Measurements from ENCODE around the gene FAM78A.

The FAM78A gene

DNA sequence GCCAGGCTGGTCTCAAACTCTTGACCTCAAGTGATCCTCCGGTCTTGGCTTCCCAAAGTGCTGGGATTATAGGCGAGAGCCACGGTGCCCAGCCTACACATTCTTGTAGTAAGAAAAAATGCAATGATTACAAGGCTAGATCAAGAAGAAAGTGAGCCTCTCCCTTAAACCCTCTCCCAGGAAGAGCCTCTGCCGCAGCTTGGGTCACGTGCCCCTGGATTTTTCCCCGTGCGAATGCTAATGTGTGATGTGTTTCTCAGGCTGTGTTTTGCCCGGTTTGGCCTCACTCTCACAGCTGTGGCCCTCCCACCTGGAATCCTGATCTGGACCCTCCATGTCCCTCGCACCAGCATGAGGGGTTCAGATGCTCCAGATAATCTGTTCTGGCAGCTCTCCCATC lies 20.1 kb upstream of the FAM78A start:
- DNase-seq (ENCODE audit: insufficient read length, low spot score): no peak
- no peak for FAIRE-seq
- TF ChIP-seq POLR2A (IDR thresholded peaks at IDR 0.05; ENCODE audit: low read depth, low read length): no peak

DNA sequence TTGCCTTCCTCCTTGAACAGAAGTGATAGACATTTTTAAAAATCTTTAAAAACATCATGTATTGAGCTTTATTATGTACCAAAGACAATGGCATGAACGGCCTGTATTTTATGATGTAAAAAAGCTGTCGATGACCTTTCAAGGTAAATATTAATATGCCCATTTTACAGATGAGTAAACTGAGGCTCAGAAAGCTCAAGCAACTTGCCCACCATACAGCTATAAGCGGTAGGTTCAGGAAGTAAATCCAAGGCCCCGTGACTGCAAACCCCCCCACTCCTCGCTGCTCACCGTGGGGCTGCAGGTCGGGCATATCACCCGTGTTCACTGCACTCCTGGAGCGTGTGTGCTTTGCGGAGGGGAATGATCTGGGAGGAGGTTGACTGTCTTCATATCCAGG lies 16.6 kb upstream of the FAM78A start:
- DNase-seq (ENCODE audit: insufficient read length, low spot score) (no peak), FAIRE-seq (no peak)
- TF ChIP-seq POLR2A (IDR thresholded peaks at IDR 0.05; ENCODE audit: low read depth, low read length): no peak

DNA sequence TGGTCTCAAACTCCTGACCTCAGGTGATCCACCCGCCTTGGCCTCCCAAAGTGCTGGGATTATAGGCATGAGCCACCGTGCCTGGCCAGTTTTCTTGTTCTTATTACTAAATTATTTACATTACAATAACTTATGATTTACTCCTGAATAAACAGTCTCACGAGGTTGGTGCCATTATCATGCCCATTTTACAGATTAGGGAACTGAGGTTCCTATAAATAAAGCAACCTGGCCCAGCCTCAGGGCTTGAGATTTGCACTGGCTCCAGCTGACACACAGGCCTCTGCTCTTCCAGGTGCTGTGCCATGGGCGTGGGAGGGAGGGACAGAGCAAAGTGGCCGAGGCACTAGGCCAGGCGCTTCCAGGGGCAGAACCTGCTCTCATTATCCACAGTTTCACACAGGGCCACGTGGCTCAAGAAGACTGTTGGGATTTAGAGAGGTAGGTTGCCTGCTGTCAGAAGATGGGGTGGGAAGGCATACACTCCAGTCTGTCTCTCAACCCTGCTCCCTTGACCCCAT lies 15.5 kb upstream of the FAM78A start:
- no peak for TF ChIP-seq POLR2A (IDR thresholded peaks at IDR 0.05; ENCODE audit: low read depth, low read length)
- DNase-seq (ENCODE audit: insufficient read length, low spot score) (no peak), FAIRE-seq (no peak)

DNA sequence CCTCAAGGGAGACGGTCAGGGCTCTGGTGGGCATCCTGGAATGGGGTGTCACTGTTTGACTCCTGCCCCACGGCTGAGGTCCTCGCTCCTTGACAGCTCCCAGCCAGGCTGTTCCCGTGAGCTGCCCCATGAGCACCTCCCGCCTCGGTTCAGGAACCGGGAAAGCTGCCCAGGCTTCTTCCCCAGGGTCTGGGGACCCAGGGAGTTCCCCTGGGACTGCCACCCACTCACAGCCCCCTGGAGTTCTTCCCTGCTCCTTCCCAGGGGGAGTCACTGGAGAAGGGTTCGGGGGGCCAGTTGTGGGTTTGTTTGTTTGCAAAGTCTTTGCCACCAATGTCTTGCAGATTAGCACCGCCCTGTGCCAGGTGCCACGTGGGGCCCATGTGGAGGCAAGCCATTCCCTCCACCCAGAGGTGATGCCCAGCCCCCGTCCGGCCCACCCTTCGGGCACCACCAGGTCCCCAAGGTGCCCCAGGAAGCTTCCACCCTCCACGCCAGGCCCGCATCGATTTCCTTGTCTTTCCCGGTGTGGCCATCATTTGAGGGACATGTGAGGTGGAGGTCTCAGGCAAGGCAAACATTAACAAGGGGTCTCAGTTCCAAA lies 14.6 kb upstream of the FAM78A start:
- no peak for TF ChIP-seq POLR2A (IDR thresholded peaks at IDR 0.05; ENCODE audit: low read depth, low read length)
- DNase-seq (ENCODE audit: insufficient read length, low spot score) (no peak), FAIRE-seq (no peak)

DNA sequence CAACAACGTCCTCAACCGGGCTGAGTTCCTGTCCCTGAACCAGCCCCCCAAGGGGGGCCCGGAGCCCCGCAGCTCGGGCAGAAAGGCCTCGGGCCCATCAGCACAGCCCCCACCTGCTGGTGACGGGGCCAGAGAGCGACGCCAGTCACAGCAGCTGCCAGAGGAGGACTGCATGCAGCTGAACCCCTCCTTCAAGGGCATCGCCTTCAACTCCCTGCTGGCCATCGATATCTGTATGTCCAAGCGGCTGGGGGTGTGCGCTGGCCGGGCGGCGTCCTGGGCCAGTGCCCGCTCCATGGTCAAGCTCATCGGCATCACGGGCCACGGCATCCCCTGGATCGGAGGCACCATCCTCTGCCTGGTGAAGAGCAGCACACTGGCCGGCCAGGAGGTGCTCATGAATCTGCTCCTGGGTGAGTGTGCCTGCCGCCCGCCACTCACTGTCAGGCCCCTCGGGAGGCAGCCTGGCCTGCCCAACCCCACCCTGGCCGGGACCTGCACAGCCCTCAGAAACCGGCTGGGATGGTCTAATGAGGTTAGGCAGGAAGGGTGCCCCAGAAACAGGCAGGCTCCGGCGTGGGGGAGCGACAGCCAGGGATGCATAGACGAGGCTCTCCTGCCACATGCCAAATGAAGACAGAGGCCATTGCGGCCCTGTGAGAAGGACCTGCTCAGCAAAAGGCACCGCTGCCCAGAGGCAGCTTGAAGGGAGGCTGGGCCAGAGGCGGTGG lies 13.9 kb upstream of the FAM78A start:
- TF ChIP-seq POLR2A (IDR thresholded peaks at IDR 0.05; ENCODE audit: low read depth, low read length): no peak
- no peak for DNase-seq (ENCODE audit: insufficient read length, low spot score)
- no peak for FAIRE-seq

DNA sequence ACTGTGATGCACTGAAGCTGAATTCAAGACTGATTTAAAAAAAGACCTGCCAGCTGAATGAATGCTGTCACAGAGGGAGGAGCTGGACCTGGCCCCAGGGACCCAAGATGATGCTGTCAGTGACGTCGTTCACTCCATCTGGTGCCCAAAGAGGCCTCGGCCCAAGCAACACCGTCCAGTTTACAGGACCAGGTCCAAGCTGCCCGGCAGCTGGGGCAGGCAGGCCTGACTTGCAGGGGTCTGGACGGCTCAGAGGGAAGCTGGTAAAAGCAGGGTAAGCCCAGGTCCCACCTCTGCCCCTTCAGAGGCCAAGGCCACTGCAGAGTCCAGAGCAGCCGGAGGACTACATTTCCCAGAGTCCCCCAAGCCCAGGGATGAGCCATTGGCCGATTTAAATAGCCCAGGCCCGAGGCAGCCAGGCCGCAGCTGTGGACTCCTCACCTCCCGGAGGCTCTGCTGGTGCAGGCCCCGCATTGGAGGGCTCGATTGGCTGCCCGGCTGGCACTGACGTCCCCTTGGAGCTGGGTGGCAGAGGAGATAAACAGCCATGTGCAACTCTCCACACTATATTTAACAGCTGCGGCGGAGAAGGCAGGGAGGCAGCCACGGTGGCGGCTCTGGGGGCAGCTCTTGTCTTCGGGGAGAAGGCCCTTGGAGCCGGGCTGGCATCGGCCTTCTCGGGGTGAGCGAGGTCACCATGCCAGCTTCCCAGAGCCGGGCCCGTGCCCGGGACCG lies 13.2 kb upstream of the FAM78A start, which contains the start of gene PLPP7:
TSS of gene PLPP7 (plus strand) at position 423 of the 735 bp plus-strand sequence. CDS start at position 698, 275 bp downstream.
- DNase-seq (ENCODE audit: insufficient read length, low spot score) (no peak), FAIRE-seq (no peak)
- TF ChIP-seq POLR2A (IDR thresholded peaks at IDR 0.05; ENCODE audit: low read depth, low read length): no peak

DNA sequence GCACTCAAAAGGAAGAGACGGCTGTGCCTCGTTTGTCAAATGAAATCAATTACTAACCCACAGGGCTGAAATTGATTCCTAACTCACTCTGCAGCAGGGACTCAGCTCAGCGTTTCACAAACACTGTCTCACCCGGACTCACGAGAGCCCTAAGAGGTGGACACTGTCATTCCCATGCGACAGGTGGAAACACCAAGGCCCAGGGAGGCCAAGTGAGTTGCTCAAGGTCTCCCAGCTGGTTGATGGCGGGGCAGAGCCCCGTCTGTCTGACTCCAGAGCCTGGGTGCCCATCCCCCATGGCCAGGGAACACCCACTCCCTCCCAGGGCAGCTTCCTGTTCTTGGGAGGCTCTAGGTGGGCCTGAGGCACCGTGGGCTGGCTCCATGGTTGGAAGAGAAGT lies 11.9 kb upstream of the FAM78A start:
- no peak for DNase-seq (ENCODE audit: insufficient read length, low spot score)
- TF ChIP-seq POLR2A (IDR thresholded peaks at IDR 0.05; ENCODE audit: low read depth, low read length): no peak
- no peak for FAIRE-seq

DNA sequence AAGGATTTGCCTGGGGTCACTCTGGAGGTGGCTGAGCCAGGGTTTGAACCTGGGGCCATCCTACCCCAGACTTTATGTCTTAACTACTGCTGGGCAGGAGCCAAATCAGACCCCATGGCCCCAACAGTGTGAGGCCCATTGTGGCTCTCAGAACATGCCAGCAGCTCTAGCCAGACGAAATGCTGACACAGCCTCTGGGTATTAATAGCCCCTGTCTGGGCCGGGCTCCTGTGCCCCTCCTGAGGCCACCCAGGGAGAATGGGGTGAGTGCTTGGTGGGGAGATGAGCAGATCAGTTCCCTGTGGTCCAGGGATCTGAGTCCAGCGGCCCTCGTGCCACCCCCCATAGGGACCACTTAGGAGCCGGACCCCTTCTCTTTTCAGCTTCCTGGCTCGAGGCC lies 11.0 kb upstream of the FAM78A start:
- FAIRE-seq: no peak
- no peak for DNase-seq (ENCODE audit: insufficient read length, low spot score)
- TF ChIP-seq POLR2A (IDR thresholded peaks at IDR 0.05; ENCODE audit: low read depth, low read length): no peak

DNA sequence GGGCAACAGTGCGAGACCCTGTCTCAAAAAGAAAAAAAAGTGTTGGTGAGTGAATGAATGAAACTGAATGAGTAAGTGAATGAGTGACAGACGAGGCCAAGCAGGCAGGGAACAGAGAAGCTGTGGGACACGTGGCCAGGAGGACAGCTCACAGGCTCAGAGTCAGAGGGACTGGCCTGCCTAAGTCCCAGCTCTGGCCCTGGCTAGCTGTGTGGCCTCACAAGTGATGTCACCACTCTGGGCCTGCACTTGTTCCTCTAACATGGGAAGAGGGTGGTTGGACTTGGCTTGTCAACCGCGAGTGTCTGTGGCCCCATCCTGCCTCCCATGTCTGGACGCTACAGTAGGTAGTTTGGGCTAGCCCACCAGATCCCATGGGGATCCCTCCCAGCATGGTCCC lies 8.5 kb upstream of the FAM78A start:
- no peak for DNase-seq (ENCODE audit: insufficient read length, low spot score)
- TF ChIP-seq POLR2A (IDR thresholded peaks at IDR 0.05; ENCODE audit: low read depth, low read length): no peak
- FAIRE-seq: no peak

DNA sequence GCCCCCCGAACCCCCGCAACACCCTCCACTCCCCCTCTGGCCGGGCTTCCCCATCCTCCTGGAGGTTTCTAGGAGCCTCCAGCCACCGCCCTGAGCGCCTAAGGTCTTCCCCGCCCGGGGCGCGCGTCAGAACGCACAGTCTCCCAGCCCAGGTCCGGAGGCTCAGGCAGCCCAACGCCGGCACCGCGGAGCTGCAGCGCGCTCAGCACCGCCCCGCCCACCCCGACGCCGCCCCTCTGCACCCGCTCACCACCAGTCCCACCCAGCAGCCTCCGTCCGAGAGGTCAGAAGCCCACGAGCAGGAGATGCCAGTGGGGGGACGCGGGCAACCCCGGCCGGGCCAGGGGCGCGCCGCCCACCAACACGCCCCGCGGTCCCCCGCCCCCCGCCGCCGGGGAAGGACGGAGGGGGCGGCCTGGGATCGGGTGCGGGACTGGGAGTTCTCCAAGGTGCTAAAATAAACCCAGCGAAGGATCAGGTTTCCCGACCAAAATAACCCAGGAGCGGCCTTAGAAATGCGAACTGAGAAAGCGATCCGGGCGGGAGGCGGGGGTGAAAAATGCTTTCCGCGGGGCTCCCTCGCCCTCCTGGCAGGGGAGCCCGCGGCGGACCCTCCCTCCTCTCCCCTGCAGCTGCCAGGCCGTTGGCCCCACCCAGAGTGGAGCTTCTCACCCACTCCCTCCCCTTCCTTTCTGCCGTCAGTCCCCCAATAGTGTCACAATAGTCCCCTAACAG lies 6.5 kb upstream of the FAM78A start:
- no peak for TF ChIP-seq POLR2A (IDR thresholded peaks at IDR 0.05; ENCODE audit: low read depth, low read length)
- DNase-seq (ENCODE audit: insufficient read length, low spot score) (no peak), FAIRE-seq (no peak)

DNA sequence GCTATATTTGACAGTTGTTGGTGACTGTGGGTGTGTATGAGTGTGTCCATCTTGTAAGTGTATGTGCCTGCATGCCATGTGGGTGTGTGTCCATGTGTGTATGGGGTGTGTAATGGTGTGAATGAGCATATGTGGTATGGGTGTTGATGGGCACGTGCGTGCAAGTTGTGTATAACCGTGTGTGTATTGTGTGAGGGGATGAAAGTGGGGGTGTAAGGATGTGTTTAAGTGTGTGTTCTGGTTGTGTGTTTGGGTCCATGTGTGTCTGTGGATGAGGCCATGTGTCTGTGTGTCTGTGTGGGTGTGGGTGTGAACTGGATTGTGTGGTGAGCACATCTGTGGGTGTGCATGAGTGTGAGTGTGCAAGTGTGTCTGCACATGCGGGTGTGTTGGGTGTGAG lies 5.9 kb upstream of the FAM78A start:
- DNase-seq (ENCODE audit: insufficient read length, low spot score) (no peak), FAIRE-seq (no peak)
- no peak for TF ChIP-seq POLR2A (IDR thresholded peaks at IDR 0.05; ENCODE audit: low read depth, low read length)

DNA sequence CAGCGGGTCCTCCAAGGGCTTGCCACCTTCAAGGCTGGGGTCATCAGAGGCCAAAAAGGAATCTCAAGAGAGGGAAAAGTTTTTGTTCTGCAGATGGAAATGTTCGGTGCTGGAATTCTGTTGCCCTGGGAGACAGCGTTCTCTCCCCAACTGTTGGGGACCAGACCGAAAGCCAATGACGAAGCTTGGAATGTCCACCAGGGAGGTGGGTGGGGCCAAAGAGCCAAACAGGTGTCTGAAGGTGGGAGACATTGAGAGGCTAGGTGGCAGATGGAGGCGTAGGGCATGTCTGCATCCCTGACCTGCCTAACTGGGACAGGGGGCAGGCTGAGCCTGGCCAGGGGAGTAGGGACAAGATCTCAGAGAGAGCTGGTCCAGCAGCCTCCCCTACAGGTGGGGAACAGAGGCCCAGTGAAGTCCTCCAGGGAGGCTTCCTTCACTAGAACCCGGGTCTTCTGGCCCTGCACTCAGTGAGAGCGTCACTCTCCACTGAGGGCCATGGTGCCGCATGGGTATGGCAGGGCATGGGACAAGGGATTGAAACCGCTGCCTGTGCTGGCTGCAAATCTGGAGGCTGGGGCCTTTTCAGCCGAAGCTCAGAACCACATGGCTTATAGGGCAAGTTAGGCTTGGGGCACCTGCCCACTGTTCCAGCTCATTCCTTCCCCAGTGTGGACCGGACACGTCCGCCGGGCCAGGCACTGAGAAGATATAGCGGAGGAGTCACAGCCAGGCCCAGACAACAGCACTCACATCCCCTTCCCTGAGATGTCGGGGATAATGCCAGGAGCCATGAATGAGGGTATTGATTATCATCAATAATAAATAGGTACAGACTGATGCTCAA lies 5.0 kb upstream of the FAM78A start:
- FAIRE-seq: no peak
- no peak for TF ChIP-seq POLR2A (IDR thresholded peaks at IDR 0.05; ENCODE audit: low read depth, low read length)
- DNase-seq (ENCODE audit: insufficient read length, low spot score): no peak

DNA sequence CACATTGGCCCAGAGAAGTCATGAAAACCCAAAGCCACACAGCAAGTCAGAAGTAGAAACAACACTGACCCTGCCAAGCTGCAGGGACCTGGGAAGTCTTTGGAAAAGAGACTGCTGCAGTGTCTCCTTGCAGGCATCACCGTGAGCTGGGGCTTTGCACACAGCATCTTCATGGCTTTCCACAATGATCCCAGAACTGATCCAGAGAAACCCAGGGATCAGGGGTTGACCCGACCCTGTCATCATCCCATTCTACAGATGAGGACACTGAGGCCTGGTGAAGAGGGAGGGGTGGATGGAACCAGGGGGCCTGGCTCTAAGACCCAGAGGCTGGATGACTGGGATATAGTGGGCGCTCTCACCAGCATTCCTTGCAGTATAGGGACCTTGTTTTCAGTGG lies 4.3 kb upstream of the FAM78A start:
- FAIRE-seq (no peak), DNase-seq (ENCODE audit: insufficient read length, low spot score) (no peak)
- TF ChIP-seq POLR2A (IDR thresholded peaks at IDR 0.05; ENCODE audit: low read depth, low read length): no peak

All from H54 (cell line).